ENCODE data around the gene RSKR.

RSKR gene

GRCh38 chr17:28585851-28586250, 28.1 kb downstream of the RSKR start:
- TF ChIP-seq CTCF (conservative IDR thresholded peaks at IDR 0.05; ENCODE audit: low read depth, low read length): no peak
- no peak for DNase-seq (ENCODE audit: low read depth)
- no peak overlapping the region for H3K4me3 ChIP-seq (ENCODE audit: low read length)

DNA sequence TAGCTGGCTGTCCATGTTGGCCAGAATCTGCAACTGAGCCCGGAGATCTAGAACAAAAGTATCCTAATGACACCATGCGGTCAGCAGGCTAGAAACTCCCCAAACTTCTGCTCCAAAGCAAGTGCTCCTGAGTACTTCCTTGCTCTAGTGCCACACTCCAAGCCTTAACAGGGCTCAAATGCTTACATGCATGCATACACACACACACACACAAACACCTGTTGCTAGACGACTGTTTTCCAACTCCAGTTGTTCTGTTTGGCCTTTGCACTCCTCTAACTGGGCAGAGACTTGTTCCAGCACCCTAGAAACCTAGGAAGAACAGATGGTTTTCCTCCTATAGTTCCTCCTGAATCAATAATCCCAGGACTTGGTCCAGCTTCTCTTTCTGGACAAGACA, 29.6 kb downstream of the RSKR start:
- no peak overlapping the region for H3K4me3 ChIP-seq (ENCODE audit: low read length)
- no peak for TF ChIP-seq CTCF (conservative IDR thresholded peaks at IDR 0.05; ENCODE audit: low read depth, low read length)

DNA sequence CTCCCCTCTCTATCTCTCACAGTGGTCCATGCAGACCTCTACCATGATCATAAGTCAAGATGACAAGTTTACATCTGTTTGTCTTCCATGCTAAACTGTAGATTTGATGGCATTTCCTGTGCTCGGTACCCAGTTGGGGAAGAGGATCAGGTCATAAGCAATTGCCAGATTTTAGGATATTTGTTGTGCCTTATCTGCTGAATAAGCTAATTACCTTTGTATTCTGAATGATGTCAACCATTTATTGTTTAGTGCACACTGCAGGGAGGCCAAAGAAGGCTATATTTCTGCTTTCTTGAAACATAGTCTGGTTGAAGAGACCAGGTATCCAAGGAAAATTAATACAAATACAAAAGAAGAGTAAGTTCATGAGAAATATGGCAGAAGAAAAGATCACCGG, 31.5 kb downstream of the RSKR start:
- no peak for DNase-seq (ENCODE audit: low read depth)
- no peak for TF ChIP-seq CTCF (conservative IDR thresholded peaks at IDR 0.05; ENCODE audit: low read depth, low read length)
- no peak overlapping the region for H3K4me3 ChIP-seq (ENCODE audit: low read length)

More for the DNA sequence above, 29.6 kb downstream of the RSKR start:
- DNase-seq (ENCODE audit: low read depth): no peak

DNA sequence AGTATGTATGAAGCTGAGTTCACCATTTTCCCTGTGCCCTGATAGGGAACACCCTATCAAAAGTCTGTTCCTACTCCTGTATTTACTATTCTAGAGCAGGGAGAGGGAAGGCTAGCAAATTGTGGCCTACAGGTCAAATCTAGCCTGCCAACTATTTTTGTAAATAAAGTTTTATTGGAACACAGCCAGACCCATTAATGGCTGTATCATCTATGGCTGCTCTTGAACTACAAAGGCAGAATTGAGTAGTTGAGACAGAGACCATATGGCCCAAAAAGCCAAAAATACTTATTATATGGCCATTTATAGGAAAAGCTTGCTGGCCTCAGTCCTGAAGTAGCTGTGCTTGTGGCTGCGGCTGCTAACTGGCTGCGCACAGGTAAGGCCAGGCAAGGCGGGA, 33.0 kb downstream of the RSKR start:
- no peak overlapping the region for H3K4me3 ChIP-seq (ENCODE audit: low read length)
- no peak for DNase-seq (ENCODE audit: low read depth)
- no peak for TF ChIP-seq CTCF (conservative IDR thresholded peaks at IDR 0.05; ENCODE audit: low read depth, low read length)

DNA sequence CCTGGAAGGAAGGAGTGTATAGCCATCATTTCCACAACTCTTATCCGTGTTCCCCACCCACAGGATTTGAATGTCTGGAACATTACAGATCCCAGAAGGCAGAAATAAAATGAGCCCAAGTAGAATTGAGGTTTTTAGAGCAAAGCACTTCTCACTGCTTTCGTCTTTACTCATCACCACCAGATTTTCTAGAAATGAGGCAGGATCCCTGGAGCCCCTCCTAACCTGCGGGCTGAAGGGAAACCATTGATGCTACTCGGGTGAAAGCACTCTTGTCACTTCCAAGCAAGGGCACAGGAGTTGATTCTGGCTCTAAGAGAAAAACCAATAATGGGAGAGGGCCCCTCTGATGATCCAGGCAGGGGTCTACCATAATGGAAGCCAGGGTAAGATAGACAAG, 34.5 kb downstream of the RSKR start:
- no peak for TF ChIP-seq CTCF (conservative IDR thresholded peaks at IDR 0.05; ENCODE audit: low read depth, low read length)
- no peak overlapping the region for H3K4me3 ChIP-seq (ENCODE audit: low read length)
- no peak for DNase-seq (ENCODE audit: low read depth)

DNA sequence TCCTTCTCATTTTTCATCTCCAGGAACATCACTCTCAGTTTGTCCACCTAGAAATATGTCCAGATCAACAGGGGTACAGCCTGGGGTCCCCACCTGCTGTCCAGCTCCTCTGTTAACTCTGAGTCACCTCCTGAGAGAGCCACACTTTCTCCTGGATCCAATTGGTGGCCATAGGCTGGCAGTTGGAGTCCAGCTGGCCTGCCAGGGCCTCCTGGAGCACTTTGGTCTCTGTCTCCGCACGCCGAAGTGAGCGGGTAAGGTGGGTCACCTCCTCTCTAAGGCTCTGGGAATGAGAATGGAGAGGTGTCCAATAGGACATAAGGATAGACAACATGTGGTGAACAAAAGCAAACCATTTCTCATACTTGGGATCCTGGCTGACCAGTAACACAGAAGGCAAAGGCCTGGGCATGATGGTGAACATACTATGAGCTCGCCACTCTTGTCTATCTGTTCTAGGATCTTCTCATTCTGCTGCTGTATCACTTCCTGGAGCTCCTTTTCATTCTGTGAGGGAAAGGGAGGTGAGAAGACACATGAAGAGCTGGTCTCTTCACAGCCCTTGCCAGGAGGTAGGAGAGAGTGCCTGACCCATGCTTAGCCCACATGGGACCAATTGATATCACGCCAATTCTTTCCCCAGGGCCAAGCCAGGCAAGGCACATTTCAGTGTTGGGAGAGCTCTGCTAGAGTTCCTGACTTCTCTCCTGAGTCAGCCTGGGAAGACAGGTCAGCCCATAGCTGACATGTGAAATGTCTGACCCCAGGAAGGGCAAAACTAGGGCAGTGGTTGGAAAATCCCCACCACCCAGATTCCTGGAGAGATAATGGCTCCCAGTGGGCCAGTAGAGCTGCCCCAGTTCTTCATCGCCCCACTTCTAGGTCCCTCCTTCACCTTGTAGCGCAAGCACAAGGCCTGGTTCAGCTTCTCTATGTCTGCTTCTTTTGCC, 35.5 kb downstream of the RSKR start:
- DNase-seq (ENCODE audit: low read depth): no peak
- H3K4me3 ChIP-seq (ENCODE audit: low read length): no peak overlapping the region
- TF ChIP-seq CTCF (conservative IDR thresholded peaks at IDR 0.05; ENCODE audit: low read depth, low read length): no peak

DNA sequence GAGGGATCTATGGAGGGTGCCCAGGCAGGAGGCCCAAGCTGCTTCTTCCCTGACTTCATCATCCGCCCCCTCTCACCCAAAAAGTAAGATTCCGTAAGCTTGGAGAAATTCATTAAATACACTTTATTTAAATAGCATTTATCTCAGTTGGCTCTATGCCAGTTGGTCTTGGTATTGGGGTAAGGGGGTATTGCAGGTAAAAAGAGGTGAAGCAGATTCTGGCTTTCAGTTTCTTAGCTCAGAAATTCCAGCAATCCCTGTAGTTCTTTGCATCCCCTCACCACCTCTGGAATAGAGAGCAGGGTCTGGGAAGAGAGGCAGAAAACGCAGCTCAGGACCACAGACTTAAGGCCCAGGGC, 36.5 kb downstream of the RSKR start:
- no peak overlapping the region for H3K4me3 ChIP-seq (ENCODE audit: low read length)
- TF ChIP-seq CTCF (conservative IDR thresholded peaks at IDR 0.05; ENCODE audit: low read depth, low read length): no peak
- DNase-seq (ENCODE audit: low read depth): no peak

All from retinal pigment epithelial cell (primary cell).